Activated CD4-positive, alpha-beta T cell treated with anti-CD3 and anti-CD28 coated beads for 4 hours (primary cell): ENCODE measurements around the gene CA4.
"Not testable (repeated sequence)": the region's sequence is repeated elsewhere in the genome, so short reads cannot be mapped to it uniquely, and the experiment has no call there.

Source experiments
- DNase-seq, 2 donors: peaks; one replicate each; pipeline ENCODE4 v3.0.0-alpha.2; 2020

Gene CA4

DNA sequence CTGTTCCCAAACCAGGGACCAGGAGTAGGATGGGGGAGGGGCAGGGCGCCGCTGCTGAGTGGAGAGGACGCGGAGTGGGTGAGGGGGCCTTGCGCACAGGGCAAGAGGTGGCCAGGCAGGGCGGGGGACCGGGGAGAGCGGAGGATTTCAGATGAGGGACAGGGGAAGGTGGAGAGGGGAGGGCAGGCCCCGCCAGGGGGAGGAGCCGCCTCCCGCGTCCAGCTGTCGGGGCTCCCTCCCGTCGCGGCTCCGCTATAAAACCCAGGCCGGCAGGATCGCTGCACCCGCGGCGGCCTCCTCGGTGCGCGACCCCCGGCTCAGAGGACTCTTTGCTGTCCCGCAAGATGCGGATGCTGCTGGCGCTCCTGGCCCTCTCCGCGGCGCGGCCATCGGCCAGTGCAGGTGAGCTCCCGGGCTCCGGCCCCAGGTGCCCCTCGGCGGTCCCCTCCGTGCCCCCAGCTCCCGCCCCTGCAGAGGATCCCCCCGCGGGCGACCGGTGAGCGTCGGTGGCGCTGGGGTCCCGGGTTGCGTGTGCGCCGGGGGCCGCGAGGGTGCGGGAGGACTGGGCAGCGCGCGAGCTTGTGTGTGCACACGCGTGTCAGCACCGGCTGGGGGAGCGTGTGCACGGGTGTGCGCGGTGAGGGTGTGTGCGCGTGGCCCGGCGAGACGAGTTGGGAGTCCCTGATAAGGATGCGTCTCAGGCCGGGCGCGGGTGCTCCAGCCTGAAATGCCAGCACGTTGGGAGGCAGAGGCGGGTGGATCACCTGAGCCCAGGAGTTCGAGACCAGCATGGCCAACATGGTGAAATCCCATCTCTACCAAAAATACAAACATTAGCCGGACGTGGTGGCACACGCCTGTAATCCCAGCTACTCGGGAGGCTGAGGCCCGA is at the start of gene CA4:
CA4 (plus strand) TSS at position 283 of the 892 bp plus-strand sequence; CDS start at position 345, 62 bp downstream.
- no peak for DNase-seq

DNA sequence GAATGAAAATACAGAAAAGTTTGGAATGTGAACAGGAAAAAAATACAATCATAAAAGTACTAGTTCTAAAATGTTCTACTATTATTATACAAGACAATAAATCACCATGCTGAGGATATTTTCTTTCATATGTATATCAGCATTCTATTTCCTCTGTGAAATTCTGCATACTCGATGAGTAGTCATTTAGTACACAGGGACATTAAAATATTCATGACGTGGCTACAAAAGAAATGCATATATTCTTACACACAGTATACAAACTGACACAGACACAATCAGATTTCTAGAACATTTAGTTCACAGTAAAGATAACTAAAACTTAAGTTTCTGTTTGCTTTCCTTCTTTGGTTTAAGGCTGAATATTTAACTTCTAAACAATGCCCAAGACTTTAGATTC is 49.2 kb upstream of the CA4 start:
- DNase-seq: not testable (repeated sequence)

DNA sequence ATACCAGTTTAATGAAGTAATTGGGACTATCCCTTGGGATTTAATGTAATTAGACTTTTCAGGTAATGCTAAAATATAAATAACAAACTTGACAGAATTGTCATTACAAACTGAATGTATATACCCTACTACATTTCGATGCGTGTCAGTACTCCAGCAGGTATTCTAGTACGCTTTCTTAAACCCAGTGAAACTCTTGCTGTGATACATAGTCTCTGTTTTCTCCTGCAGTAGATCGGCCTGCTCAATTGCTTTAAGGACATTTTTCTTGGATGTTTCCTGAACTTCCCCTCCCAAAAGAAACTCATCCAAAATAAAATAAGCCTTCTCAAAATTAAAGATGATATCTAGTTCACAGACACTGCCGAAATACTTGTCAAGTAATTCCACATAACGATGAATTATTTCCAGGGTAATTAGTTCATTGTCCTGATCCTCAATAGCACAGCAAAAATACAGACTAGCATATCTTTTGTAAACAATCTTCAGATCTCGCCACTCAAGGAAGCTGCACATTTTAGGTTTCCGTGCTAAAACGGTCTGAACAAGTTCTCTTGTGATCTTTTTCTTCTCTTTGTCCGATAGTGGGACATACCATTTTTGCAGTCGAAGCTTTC is 47.6 kb upstream of the CA4 start:
- not testable (repeated sequence) for DNase-seq

DNA sequence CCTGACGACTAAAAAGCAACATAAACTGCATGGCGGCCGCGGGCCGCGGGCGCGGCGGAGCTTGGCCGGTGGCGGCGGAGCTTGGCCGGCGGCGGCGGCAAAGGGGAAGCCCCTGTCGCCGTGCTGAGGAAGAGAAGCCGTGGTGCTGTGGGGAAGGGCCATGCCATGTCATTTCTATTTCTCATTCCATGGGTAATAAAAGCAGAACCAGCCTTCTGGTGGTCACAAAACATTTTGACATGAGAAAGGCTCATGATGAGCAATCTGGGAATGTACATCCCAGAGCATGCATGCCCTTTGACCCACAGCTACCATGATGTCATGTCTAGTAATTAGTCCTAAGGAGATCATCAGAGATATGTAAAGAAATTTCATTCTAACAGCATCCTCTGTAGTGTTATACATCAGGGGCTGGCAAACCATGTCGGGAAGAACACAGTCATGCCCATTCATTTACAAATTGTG is 47.1 kb upstream of the CA4 start:
- peak in 1 of 2 donors; percentile 10 for DNase-seq

DNA sequence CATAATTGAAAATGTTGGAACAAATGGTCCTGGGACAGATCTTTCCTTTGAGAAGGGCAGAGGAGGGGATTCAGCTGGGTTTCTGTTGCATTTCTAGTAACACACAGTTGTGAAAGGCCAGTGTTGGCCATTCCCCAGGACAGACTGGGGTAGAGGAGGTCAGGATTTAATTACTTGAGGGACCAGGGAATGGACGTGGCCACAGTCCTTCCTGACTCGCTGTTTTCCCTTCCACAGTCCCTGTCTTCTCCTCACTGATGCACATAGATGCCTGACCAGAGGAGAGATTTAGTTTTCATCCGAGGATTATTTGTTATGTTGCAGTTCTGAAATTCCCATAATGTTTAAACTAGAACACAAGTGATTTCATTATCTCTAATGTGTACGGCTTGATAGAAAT is 45.8 kb upstream of the CA4 start:
- no peak for DNase-seq

DNA sequence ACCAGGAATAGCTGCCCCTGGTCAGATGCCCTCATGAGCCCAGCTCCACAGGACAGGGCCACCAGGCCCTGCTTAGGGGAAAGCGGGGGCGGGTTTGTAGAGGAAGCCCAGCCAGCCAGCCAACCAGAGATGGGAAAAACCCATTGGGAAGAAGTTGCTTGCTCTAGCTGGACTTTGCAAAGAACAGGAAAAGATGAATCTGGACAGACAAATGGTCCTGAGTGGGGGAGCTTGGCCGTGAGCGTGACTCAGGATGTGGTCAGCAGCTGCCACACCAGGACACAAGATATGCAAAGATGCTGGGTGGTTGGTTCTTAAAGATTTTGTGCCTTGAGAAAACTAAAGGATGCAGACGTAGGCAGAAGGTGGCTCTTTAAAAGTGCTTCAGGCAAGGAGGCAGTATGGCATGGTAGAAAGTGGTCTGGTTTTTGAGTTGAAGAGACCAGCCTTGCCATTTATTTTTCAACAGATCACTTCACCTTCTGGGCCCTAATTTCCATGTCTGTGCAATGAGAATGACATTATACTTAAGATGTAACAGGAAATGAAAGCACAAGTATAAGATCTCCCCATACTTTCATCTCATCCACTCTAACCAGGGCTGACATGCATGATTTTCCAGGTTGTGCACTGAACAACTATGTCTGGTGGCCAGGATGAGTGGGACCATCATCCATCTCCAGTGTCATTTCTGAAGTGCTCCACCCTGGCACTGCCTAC is 43.3 kb upstream of the CA4 start:
- DNase-seq: no peak

DNA sequence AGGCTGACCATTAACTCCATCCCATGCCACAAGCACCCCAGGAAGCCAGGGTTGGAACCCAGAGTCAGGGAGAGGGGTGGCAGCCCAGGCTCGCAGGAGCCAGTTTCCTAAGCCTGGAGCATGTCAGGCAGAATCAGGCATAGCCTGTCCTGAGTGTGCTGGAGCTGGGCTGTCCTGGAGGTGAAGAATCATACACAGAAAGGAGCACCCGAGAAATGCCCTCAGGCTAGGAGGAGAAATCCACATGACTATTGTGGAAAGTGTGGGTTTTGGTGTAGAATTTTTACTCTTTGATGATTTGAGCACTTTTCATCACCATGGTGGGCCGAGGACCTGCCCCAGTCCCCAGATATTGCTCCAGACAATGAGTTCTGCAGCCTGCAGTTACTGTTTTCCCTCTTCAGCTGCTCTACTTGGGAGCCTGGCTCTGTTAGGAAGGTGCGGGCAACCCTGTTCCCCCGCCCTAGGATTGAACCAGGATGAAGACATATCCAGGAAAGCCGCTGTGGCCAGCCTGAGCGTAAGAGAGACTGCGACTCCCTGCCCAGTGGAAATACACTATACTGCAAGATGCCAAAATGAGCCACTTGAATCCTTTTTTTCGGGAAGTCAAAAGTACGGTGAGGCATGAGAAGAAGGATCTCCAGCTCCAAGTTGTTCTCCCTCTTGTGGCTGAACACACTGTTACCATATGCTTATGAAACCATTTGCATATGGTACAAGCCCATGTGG is 42.1 kb upstream of the CA4 start:
- no peak for DNase-seq

DNA sequence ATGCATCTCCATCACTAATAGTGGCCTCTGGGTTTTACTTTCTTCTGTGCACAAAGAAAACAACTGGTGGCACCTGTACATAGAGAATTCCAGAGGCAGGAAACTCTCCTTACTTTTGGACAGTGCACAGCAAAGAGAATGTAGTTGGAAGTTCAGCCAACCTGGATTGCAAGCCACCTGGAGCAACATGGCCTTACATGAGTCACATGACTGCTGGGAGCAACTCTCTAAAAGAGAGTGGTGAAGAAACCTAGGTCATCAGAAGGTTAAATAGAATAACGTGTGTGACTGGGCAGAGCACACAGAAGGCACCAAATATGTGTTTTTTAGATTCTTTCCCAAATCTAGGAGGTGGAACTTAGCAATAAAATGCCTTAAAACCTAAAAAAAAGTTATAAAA is 41.5 kb upstream of the CA4 start:
- not testable (repeated sequence) for DNase-seq

DNA sequence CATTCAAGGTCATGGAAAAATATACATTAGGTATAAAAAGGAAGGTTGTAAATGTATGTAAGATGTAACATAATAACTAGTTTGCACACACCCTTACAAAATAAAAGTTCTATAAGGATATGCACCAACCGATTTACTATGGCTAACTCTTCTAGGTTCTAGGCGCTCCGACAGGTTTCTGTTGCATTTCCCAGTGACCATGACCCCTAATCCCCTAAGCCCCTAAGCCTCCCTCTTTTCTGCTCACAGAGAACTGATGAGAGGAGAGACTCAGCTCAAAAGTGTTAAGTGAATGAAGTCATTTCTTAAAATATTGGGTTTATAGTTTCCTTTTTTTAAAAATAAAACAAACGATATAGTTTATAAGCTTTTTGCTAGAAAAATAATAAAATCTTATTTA is 41.1 kb upstream of the CA4 start:
- DNase-seq: no peak

DNA sequence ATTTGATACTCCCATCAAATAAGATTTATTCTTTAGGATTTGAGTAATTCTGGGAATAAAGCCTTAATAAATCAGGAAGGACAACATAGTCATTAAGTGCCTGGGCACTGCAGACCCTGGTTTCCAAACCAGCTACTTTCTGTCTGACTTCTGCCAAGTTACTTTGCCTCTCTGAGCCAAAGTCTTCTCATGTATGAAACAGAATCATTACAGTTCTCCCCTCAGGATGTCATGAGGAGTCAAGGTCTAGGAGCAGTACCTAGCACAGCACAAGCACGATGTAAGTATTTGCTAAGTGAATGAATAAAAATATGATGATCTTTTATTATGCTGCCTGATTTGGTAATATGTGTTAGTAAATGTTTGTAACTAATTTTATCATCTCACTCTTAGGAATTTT is 40.6 kb upstream of the CA4 start:
- DNase-seq: no peak

DNA sequence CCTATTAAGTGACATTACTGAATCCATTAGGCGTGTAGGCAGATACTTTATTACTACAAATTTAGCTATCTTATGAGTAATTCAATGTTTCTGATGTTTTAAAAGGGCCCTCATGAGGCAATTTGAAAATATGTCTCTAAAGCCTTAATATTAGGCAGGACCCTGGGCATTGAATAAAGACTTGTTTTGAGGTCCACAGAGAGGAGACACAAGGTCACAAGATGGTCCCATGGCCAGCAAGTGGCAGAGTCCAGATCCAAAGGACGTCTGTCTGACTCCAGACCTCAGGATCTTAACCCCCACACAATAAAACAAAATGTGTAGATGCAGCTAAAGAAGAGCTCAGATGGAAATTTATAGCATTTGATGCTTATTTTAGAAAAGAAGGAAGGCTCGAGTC is 39.2 kb upstream of the CA4 start:
- no peak for DNase-seq

DNA sequence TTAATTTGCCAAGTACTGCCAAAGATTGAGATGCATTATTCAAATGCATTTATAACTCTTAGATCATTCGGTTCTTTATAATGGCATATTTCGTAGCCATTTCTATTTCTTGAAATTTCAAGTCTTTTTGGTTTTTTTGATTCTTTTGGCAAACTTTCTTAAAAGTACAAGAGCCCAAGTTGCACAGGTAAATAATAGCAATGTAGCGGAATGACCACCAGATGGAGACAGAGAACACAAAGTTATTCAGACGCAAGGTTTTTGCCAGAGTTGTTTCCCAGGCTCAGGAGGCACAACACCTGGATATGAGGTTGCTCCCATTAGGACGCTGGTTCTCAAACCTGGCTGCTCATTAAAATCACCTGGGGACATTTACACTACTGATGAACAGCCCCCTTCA is 38.1 kb upstream of the CA4 start:
- not testable (repeated sequence) for DNase-seq

DNA sequence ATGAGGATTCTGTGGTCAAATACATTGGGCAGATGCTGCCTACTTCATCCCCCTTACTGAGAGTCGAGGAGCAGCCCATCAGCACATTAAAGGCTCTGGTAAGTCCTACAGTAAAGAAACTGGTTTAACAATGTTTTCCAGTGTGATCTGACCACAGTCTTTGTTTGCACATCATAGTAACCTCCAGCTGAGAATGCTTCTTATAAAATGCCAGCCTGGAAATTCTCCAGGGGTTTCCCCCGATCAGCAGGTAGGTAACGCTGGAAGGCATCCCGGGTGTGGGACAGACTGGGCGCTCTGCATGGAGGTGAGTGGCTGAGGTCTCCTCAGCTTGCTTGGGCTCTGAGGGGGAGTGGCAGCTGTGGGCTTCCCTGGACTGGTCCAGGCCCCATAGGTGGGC is 34.4 kb upstream of the CA4 start:
- not testable (repeated sequence) for DNase-seq

DNA sequence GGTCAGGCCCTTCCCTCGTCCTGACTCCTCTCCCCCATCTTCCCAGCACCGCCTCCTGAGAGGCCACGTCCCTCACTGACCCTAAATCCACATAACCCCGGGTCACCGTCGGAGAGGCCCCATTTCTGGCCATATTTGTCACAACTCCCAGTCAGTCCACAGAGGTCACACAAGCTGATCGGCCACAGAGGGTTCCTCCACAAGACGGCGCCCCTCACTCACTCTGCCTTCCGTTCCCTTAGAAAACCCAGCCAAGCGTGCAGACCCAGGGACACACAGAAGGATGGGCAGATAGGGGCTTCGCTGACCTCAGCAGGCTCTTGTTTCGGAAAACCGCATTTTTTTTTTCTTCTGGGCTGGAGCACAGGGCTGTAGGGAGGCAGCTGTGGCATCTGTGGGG is 33.6 kb upstream of the CA4 start:
- DNase-seq: not testable (repeated sequence)

DNA sequence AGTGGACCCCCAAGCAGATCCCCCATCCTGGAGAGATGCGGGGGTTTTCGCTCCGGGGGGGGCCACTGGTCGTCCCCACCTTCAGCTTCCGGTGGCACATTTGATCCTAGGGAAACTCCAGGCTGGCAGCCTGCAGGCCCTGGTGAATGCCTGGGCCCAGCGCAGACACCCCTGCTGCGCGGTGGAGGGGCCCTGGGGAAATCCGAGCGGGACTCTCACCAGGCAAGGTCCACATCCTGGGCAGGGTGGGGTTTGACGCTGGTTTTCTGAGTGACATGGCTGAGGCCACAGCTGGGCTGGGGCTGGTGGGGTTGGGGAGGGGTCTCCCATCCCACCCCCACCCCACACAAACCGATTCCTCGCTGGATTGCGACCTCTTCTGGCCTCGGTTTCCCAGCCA is 30.6 kb upstream of the CA4 start:
- DNase-seq: not testable (repeated sequence)

DNA sequence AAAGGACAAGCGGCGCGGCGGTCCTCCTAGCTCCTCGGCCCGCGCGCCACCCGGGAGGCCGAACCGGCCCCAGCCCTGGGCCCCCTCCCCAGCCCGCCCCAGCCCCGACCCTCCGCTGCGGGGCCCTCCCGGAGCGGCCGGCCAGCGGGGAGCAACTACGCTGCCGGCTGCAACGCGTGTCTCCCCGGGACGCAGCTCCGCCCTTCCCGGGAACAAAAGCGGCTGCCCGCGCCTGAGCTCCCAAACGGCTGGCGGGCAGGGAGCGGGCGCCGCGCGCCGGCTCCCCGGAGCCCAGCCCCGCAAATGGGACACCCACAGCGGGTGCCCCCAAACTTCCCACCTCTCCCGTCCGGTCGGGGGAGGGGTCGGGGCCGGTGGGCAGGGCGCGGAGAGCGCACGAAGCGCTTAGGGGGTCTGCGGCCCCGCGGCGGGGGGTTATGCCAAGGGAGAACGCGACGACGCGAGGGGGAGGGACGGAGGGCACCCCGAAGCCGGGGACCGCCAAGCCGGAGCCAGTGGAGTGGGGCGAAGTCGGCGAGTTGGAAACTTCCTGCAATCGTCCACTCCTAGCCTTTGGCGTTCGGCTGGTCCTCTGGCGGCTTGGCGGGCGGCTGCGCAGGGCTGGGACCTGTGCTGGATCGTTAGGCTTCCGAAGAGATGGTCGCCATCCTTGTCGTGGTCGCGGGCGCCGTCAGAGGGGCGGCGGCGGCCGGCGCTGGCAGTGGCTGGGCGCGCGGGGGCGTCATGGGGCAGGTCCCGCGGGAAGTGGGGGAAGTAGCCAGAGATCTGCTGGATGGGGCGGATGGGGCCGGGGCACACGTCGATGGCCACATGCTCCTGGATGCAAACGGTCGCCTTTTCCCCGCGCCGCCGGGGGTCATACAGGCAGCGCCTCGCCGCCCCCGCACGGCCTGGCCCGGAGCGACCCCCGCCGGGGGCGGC is 29.7 kb upstream of the CA4 start:
- DNase-seq: not testable (repeated sequence)

DNA sequence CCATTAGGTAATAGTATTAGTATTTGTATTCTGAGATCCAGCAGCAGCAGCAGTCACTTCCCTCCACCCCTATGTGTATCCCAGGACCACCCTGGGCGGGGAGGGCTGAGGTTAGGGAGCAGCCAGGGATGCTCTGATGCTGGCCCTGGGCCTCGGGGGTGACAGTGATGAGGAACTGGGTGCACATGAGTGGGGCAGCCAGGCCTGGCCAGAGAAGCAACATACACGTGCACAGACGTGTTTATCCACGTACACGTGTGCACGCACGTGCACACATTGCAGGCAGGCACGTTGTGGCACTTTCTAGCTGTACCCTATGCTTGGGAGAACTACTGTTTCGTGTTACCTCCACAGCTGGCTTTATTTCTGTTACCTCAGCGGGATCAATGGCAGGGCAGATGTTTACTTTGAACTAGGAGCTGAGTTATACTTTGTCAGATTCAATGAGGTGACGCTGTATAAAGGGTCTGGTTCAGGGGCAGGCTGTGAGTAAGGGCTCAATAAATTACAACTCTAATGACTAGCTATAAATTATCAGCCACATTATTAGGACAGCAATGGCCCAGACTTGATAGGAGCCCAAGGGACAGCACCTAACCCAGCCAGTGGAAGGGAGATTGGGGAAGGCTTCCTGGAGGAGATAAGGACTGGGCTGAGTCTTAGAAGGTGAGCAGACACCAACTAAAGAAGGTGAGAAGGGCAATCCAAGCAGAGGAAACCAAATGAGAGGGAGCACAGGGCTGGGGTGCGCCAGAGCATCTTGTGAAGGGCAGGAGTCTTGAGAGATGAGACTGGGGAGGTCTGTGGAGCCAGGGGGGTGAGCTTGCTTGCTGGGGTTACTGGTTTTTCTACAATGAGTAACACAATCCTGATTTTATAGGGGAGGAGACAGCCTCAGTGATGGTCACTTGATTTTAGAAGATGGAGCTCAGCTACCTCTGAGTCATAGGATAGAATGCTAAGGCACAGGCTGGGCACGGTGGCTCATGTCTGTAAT is 22.4 kb upstream of the CA4 start:
- DNase-seq: no peak

DNA sequence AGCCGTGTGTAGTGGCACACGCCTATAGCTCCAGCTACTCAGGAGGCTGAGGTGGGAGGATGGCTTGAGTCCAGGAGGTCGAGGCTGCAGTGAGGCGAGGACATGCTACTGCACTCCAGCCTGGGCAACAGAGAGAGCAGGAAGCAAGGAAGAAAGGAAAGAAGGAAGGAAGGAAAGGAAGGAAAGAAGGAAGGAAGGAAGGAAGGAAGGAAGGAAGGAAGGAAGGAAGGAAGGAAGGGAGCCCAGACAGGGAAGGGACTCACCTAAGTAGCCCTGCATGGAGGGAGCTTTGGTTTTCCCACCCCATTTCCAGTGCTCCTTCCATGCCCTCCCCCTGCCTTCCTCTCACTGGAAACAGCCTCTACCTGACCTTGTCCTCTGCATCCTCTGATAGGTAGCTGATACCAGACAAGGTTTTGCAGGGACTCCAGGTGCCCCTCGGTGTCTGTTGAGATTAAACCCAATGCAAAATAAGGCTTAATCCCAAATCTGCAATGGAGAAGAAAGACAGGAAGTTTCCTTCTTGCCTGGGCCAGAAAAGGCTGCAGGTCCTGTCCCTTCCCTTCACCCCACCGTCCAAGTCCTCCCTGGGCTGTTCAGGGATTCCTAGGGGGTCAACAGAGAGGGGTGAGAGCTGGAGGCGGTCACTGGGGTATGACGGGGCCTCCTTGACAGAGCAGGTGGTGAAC is 21.5 kb upstream of the CA4 start:
- DNase-seq: no peak

DNA sequence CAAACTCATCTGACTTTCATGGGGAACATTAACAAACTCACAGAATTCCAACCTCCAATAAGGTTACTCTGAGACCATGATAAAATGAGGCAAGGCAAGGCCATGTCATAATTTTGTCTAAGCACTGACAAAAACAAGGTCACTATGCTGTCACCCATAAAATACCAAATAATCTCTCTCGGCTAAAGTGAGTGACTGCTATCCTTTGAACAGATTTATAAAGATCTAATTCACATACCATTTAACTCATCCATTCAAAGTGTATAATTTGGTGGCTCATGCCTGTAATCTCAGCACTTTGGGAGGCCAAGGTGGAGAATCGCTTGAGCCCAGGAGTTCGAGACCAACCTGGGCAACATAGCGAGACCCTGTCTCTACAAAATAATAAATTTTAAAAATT is 20.6 kb upstream of the CA4 start:
- DNase-seq: no peak

DNA sequence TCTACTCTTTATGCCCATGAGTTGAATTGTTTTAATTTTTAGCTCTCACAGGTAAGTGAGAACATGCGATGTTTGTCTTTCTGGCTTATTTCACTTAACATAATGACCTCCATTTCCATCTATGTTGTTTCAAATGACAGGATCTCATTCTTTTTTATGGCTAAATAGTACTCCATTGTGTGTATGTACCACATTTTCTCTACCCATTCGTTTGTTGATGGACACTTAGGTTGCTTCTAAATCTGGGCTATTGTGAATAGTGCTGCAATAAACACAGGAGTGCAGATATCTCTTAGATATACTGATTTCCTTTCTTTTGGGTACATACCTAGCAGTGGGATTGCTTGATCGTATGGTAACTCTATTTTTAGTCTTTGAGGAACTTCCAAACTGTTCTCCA is 19.3 kb upstream of the CA4 start:
- no peak for DNase-seq
